Kidney (tissue), 14 donors: ENCODE data around the gene ABCA4. TPM values are rescaled to one million over a fixed set of nuclear protein-coding genes. Genes with fewer than 3 reads are reported as not detected.
"Not testable (repeated sequence)": the region's sequence is repeated elsewhere in the genome, so short reads cannot be mapped to it uniquely, and the experiment has no call there.

ENCODE experiments used
- DNase-seq, 5 donors: peaks; one replicate each; pipeline ENCODE4 v3.0.0-alpha.2; 2013 to 2020
- FAIRE-seq: peaks from 2 replicates; lab custom pipeline; 2012; peaks lifted over from hg19 to GRCh38; lab: Jason Lieb, UNC
- H3K27ac ChIP-seq, 2 donors: one replicate each; pipeline ENCODE4 v1.7.0; 2013; ENCODE audit warnings: low read depth in 2 of 2, low read length in 2 of 2, inconsistent platforms in 1 of 2
- H3K27me3 ChIP-seq: one replicate; pipeline ENCODE4 v1.7.1; 2013; ENCODE audit warnings: low read length, inconsistent platforms; ENCODE audit not compliant: control insufficient read depth, insufficient read depth
- H3K36me3 ChIP-seq, 3 donors: one replicate each; pipeline versions ENCODE4 v1.7.0 to v1.7.1; 2013; ENCODE audit warnings: low read length in 3 of 3, control low read depth in 1 of 3, inconsistent platforms in 1 of 3; ENCODE audit not compliant: insufficient read depth in 3 of 3, control insufficient read depth in 2 of 3
- H3K4me1 ChIP-seq, 3 donors: one replicate each; pipeline versions ENCODE4 v1.7.0 to v1.7.1; 2013; ENCODE audit warnings: low read length in 3 of 3, inconsistent platforms in 1 of 3, low read depth in 1 of 3; ENCODE audit not compliant: control insufficient read depth in 2 of 3, insufficient read depth in 2 of 3
- H3K4me3 ChIP-seq, 3 donors: one replicate each; pipeline versions ENCODE4 v1.7.0 to v1.8.1; 2013; ENCODE audit warnings: low read length in 3 of 3, control low read depth in 1 of 3, inconsistent platforms in 1 of 3
- H3K9ac ChIP-seq, 3 donors: one replicate each; pipeline versions ENCODE4 v1.7.0 to v1.7.1; 2013; ENCODE audit warnings: low read length in 3 of 3, control low read depth in 1 of 3, inconsistent platforms in 1 of 3
- H3K9me3 ChIP-seq, 3 donors: one replicate each; pipeline versions ENCODE4 v1.7.0 to v1.7.1; 2013; ENCODE audit warnings: low read length in 3 of 3, control low read depth in 1 of 3, inconsistent platforms in 1 of 3; ENCODE audit not compliant: control insufficient read depth in 2 of 3, insufficient read depth in 1 of 3
- intact Hi-C: fragments of 100-400 bp; cut with DNase I; formaldehyde crosslinking; loops from one replicate; pipeline ENCODE4 v1.11.1; 2022
- polyA plus RNA-seq: library from polyadenylated mRNA; stranded (reverse); fragments of 350-450 nt; fragmentation: Illumina TruSeq; extraction: RNeasy Lipid Tissue Mini Kit (QIAGEN cat#74804); gene quantifications from one replicate; pipeline ENCODE4 v1.2.3, GENCODE V29; 2014; ENCODE audit warnings: low read depth, low replicate concordance; ENCODE audit not compliant: insufficient read depth
- total RNA-seq: library from RNA; stranded (reverse); fragmentation: NEBNext Ultra II Directional; extraction: Animal tissue kit (Norgen Biotek cat#: 25700); gene quantifications from one replicate; pipeline ENCODE4 v1.2.1, GENCODE V29; 2021
- TF ChIP-seq, protein P1 (sequence below): IDR thresholded peaks from 3 replicates; pipeline ENCODE4 v1.5.1; 2012; ENCODE audit warnings: mild to moderate bottlenecking, moderate library complexity, borderline replicate concordance; ENCODE audit not compliant: insufficient read depth; ENCODE audit errors: extremely low read depth
- donor health status: control.
- donor health status: control.
- donor health status: control.
- donor health status: control.
- donor health status: control.
- donor health status: DM: yes; HTN: yes; CAD: no.
- donor health status: Normal renal cell carcinoma (clear cell type).

ABCA4 gene
- total and polyA plus RNA-seq, 2 donors from 2014 or later: 1.5 to 2.1 TPM

DNA sequence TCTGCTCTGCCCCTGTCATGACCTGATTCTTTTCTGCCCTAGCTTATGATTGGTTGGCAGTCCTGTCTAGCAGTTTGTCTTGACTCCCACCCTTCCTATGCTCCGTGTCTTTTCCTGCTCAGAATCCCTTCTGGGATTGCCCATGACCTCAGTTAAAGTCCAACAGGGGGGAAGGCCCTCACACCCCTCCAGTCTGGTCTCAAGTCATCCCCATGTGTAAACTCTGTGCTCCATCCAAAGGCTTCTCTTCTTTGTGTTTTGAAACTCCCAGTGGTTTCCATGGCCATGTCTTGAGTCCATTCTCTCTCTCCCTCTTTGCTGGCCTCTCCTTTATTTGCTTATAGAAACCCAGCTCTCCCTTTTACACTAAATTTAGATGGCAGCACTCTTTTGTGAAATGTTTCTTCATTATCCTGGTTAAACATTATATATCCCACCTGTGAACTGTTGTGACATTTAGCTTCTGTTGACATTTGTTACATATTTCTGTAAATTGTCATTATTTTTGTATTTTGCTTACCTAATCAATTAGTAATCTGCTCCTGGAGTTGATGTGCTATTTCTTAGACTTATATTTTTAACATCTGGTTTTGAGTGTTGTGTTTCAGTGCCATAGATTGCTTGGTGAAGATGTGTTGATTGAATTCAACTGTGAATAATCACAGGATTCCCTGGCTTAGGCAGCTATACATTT lies 162.8 kb downstream of the ABCA4 start:
- TF ChIP-seq, protein P1, sequence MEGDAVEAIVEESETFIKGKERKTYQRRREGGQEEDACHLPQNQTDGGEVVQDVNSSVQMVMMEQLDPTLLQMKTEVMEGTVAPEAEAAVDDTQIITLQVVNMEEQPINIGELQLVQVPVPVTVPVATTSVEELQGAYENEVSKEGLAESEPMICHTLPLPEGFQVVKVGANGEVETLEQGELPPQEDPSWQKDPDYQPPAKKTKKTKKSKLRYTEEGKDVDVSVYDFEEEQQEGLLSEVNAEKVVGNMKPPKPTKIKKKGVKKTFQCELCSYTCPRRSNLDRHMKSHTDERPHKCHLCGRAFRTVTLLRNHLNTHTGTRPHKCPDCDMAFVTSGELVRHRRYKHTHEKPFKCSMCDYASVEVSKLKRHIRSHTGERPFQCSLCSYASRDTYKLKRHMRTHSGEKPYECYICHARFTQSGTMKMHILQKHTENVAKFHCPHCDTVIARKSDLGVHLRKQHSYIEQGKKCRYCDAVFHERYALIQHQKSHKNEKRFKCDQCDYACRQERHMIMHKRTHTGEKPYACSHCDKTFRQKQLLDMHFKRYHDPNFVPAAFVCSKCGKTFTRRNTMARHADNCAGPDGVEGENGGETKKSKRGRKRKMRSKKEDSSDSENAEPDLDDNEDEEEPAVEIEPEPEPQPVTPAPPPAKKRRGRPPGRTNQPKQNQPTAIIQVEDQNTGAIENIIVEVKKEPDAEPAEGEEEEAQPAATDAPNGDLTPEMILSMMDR: no peak
- no peaks in the 10 kb centered on the region for H3K4me1 ChIP-seq
- no peaks in the 10 kb centered on the region for H3K36me3 ChIP-seq
- DNase-seq (no peak), FAIRE-seq (no peak)
- intact Hi-C loops: no loop called here
- no peaks in the 10 kb centered on the region for H3K27me3 ChIP-seq
- H3K9me3 ChIP-seq: peaks cover 0 to 4% (median 0%) of the 10 kb centered on the region in 3 donors
- H3K9ac ChIP-seq: no peak overlapping the region
- no peak overlapping the region for H3K27ac ChIP-seq
- H3K4me3 ChIP-seq: no peak overlapping the region

DNA sequence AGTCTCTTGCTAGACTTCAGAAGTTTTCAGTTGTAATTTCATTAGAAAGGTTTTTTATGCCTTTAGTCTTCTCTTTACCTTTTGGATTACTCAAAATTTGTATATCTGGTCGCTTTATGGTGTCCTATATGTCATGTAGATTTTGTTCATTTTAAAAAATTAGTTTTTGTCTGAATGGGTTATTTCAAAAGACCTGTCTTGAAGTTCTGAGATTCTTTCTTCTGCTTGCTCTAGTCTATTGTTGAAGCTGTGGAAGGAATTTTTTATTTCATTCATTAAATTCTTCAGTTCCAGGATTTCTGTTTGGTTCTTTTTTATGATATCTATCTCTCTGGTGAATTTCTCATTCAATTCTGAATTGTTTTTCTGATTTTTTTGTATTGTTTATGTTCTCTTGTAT lies 165.2 kb downstream of the ABCA4 start:
- Histone ChIP-seq H3K9ac (no peak overlapping the region), H3K27me3 (no peaks in the 10 kb centered on the region), H3K27ac (no peak overlapping the region), H3K9me3 (peaks cover 0 to 7% (median 0%) of the 10 kb centered on the region in 3 donors), H3K4me1 (no peaks in the 10 kb centered on the region), H3K36me3 (no peaks in the 10 kb centered on the region), H3K4me3 (no peak overlapping the region)
- no peak for DNase-seq
- FAIRE-seq: no peak
- TF ChIP-seq, protein P1: no peak
- intact Hi-C loops: no loop called here

GRCh38 chr1:93947002-93947686 lies 173.8 kb downstream of the ABCA4 start:
- DNase-seq, H3K9ac ChIP-seq, H3K27ac ChIP-seq, H3K4me3 ChIP-seq, H3K9me3 ChIP-seq, intact Hi-C loops, H3K4me1 ChIP-seq, H3K27me3 ChIP-seq, H3K36me3 ChIP-seq, FAIRE-seq: not testable (repeated sequence)

Other genes with a start within 250 kb of the ABCA4 start
- 48.4 TPM for gene DNTTIP2, start 241.9 kb downstream of the ABCA4 start, total RNA-seq
- 47.3 TPM for gene DNTTIP2, start 241.9 kb downstream of the ABCA4 start, polyA plus RNA-seq
- 14.7 TPM for gene GCLM, start 211.7 kb downstream of the ABCA4 start, total RNA-seq
- gene GCLM, start 211.7 kb downstream of the ABCA4 start, polyA plus RNA-seq: 14.7 TPM
- 145 TPM for gene ARHGAP29, start 116.4 kb upstream of the ABCA4 start, total RNA-seq
- gene ARHGAP29, start 116.4 kb upstream of the ABCA4 start, polyA plus RNA-seq: 15.9 TPM